GM23338 (cell line): ENCODE measurements around the gene RAB3GAP2. TPM values are rescaled to one million over a fixed set of nuclear protein-coding genes. Genes with fewer than 3 reads are reported as not detected.

Experiments
- ATAC-seq: fragments of 200-7000 bp; cut with Tn5 transposase; 3 replicates; pipeline ENCODE4 v1.9.1; 2020
- DNase-seq: peaks from one replicate; pipeline ENCODE4 v3.0.0-alpha.2; 2015; ENCODE audit warnings: low spot score
- H2AFZ ChIP-seq: fragments of 200-600 bp; sonication (generic); 2 replicates; pipeline ENCODE4 v1.8.0; 2016; ENCODE audit warnings: antibody characterized with exemption, mild to moderate bottlenecking, moderate library complexity
- H3F3A ChIP-seq: fragments of 200-600 bp; sonication (generic); replicated peaks from 2 replicates; pipeline ENCODE4 v1.8.0; 2017; ENCODE audit warnings: antibody characterized with exemption, mixed run types, low read depth
- H3K27ac ChIP-seq: fragments of 200-600 bp; sonication (generic); 2 replicates; pipeline ENCODE4 v1.6.1; 2016; ENCODE audit warnings: low read depth
- H3K27me3 ChIP-seq: fragments of 200-600 bp; sonication (generic); 2 replicates; pipeline ENCODE4 v1.8.0; 2016; ENCODE audit warnings: mild to moderate bottlenecking, mixed run types, moderate library complexity; ENCODE audit not compliant: insufficient read depth
- H3K36me3 ChIP-seq: fragments of 200-600 bp; sonication (generic); 2 replicates; pipeline ENCODE4 v1.8.0; 2016; ENCODE audit warnings: mild to moderate bottlenecking; ENCODE audit not compliant: insufficient read depth
- H3K4me1 ChIP-seq: fragments of 200-600 bp; sonication (generic); 2 replicates; pipeline ENCODE4 v1.8.0; 2016; ENCODE audit warnings: mild to moderate bottlenecking, moderate library complexity; ENCODE audit not compliant: insufficient read depth
- H3K4me2 ChIP-seq: fragments of 200-600 bp; sonication (generic); 2 replicates; pipeline ENCODE4 v1.7.1; 2017; ENCODE audit warnings: mixed run types
- H3K4me3 ChIP-seq: fragments of 200-600 bp; sonication (generic); 2 replicates; pipeline ENCODE4 v1.6.1; 2016; ENCODE audit warnings: mixed run types
- H3K79me2 ChIP-seq: fragments of 200-600 bp; sonication (generic); replicated peaks from 2 replicates; pipeline ENCODE4 v1.8.0; 2017; ENCODE audit warnings: mild to moderate bottlenecking; ENCODE audit not compliant: insufficient read depth
- H3K9me2 ChIP-seq: fragments of 200-600 bp; sonication (generic); 2 replicates; pipeline ENCODE4 v1.8.0; 2017; ENCODE audit not compliant: insufficient read depth
- H4K20me1 ChIP-seq: fragments of 200-600 bp; sonication (generic); replicated peaks from 2 replicates; pipeline ENCODE4 v1.8.0; 2017; ENCODE audit warnings: mild to moderate bottlenecking; ENCODE audit not compliant: insufficient read depth
- H3K27ac Mint-ChIP-seq: 2 replicates; pipeline ENCODE4 v1.8.0; 2020; ENCODE audit warnings: inconsistent platforms, mild to moderate bottlenecking, moderate library complexity, mixed read lengths
- H3K27me3 Mint-ChIP-seq: 3 replicates; pipeline ENCODE4 v1.8.0; 2022; ENCODE audit warnings: low read depth, mild to moderate bottlenecking, moderate library complexity, mixed read lengths, inconsistent platforms; ENCODE audit not compliant: insufficient read depth, poor library complexity
- H3K36me3 Mint-ChIP-seq: 3 replicates; pipeline ENCODE4 v1.8.0; 2021; ENCODE audit warnings: low read depth, mild to moderate bottlenecking, inconsistent platforms, moderate library complexity, mixed read lengths
- H3K4me1 Mint-ChIP-seq: 3 replicates; pipeline ENCODE4 v1.8.0; 2020; ENCODE audit warnings: mild to moderate bottlenecking, inconsistent platforms, mixed read lengths
- H3K4me3 Mint-ChIP-seq: 3 replicates; pipeline ENCODE4 v1.8.0; 2021; ENCODE audit warnings: moderate library complexity, mild to moderate bottlenecking, inconsistent platforms, mixed read lengths
- H3K9me3 Mint-ChIP-seq: 3 replicates; pipeline ENCODE4 v1.8.0; 2020; ENCODE audit warnings: moderate library complexity, mild to moderate bottlenecking, inconsistent platforms, mixed read lengths
- CREB1 ChIP-seq: fragments of 250-450 bp; sonication (Bioruptor Pico); IDR thresholded peaks from 2 replicates; pipeline ENCODE4 v1.5.0; 2020; ENCODE audit warnings: low read depth, mild to moderate bottlenecking, moderate library complexity
- CTCF ChIP-seq, 2 experiments: fragments of 200-600 bp in 1 of 2; sonication (generic) in 1 of 2; conservative IDR thresholded peaks; 2 replicates each; pipeline versions ENCODE4 v1.5.1 to v1.6.1; 2016 to 2017; ENCODE audit warnings: antibody characterized with exemption in 2 of 2, low read depth in 2 of 2, mild to moderate bottlenecking in 2 of 2, moderate library complexity in 1 of 2
- EZH2 ChIP-seq: fragments of 200-600 bp; sonication (generic); IDR thresholded peaks from one replicate; pipeline ENCODE4 v1.8.0; 2017; ENCODE audit warnings: antibody characterized with exemption, mild to moderate bottlenecking, low read depth; ENCODE audit not compliant: unreplicated experiment
- EZH2phosphoT487 ChIP-seq: fragments of 200-600 bp; sonication (generic); IDR thresholded peaks from one replicate; pipeline ENCODE4 v1.8.1; 2018; ENCODE audit warnings: antibody characterized with exemption; ENCODE audit not compliant: unreplicated experiment
- JUNB ChIP-seq: IDR thresholded peaks from one replicate; pipeline ENCODE4 v1.6.1; 2016; ENCODE audit warnings: antibody characterized with exemption; ENCODE audit not compliant: unreplicated experiment
- NANOG ChIP-seq: IDR thresholded peaks from 2 replicates; pipeline ENCODE4 v1.6.1; 2016; ENCODE audit warnings: antibody characterized with exemption, borderline replicate concordance
- POLR2AphosphoS5 ChIP-seq: IDR thresholded peaks from 2 replicates; pipeline ENCODE4 v1.6.1; 2016; ENCODE audit warnings: antibody characterized with exemption, low read depth
- REST ChIP-seq: IDR thresholded peaks from one replicate; pipeline ENCODE4 v1.6.1; 2018; ENCODE audit warnings: antibody characterized with exemption; ENCODE audit not compliant: unreplicated experiment
- STAT1 ChIP-seq: IDR thresholded peaks from one replicate; pipeline ENCODE4 v1.6.1; 2016; ENCODE audit warnings: antibody characterized with exemption; ENCODE audit not compliant: unreplicated experiment
- ZNF114 ChIP-seq: fragments of 250-450 bp; sonication (Bioruptor Pico); IDR thresholded peaks from 2 replicates; pipeline ENCODE4 v1.5.0; 2020; ENCODE audit warnings: mild to moderate bottlenecking, moderate library complexity
- ZNF331 ChIP-seq: fragments of 250-450 bp; sonication (Bioruptor Pico); IDR thresholded peaks from 2 replicates; pipeline ENCODE4 v1.5.0; 2020; ENCODE audit warnings: low read depth, mild to moderate bottlenecking, moderate library complexity
- ZNF462 ChIP-seq: fragments of 250-450 bp; sonication (Bioruptor Pico); IDR thresholded peaks from 2 replicates; pipeline ENCODE4 v1.5.0; 2020; ENCODE audit warnings: mild to moderate bottlenecking, moderate library complexity
- long read RNA-seq: library from polyadenylated mRNA; unstranded; transcript quantifications from one replicate; pipeline ENCODE4 v2.0.0, GENCODE V29; 2020; ENCODE audit not compliant: unreplicated experiment
- polyA plus RNA-seq: library from polyadenylated mRNA; unstranded; fragments of >200 nt; fragmentation: Nextera tagmentation; extraction: Ambion mirVana; gene quantifications from 2 replicates; pipeline ENCODE4 v1.2.1, GENCODE V29; 2016
- total RNA-seq: library from RNA; depleted of rRNA; stranded (reverse); fragments of >200 nt; shearing (Covaris generic); gene quantifications from 2 replicates; pipeline ENCODE4 v1.2.3, GENCODE V29; 2014; rRNA removed
- TF ChIP-seq, protein P1 (sequence below): IDR thresholded peaks from 2 replicates; pipeline ENCODE4 v1.6.1; 2016; ENCODE audit warnings: antibody characterized with exemption

Gene RAB3GAP2
- 41.6 and 44.6 TPM in 2 replicates for total RNA-seq
- polyA plus RNA-seq: 15.7 and 19.4 TPM in 2 replicates
- long read RNA-seq, partial matches to known transcripts: 2 of 10 reads
- long read RNA-seq, other reads (novel, unspliced or antisense): 8 of 10 reads

GRCh38 chr1:220272047-220272840, at the start of gene RAB3GAP2:
TSS of gene RAB3GAP2 (minus strand) at chr1:220272453. CDS start at chr1:220272337, 116 bp downstream.
- H3K4me1 ChIP-seq: peaks cover 51% of the 10 kb centered on the region
- H3K9me2 ChIP-seq: no peaks in the 10 kb centered on the region
- peak within 1 kb of the TSS; percentile 84 for H3K4me2 ChIP-seq
- no peaks in the 10 kb centered on the region for H3K9me3 Mint-ChIP-seq
- peak within 1 kb of the TSS; percentile 88; the same call in 1 of the 2 replicates for H2AFZ ChIP-seq
- DNase-seq (peak; percentile 96), ATAC-seq (peak; percentile 92)
- H3K36me3 ChIP-seq: peaks cover 8% of the 10 kb centered on the region; the same call in 1 of the 2 replicates
- peak within 1 kb of the TSS; percentile 91 for H3K4me3 ChIP-seq
- peaks cover 6% of the 10 kb centered on the region; the same call in 1 of the 2 replicates for H3F3A ChIP-seq
- H3K27ac ChIP-seq: peak within 1 kb of the TSS; percentile 96
- peak within 1 kb of the TSS; percentile 95 for H3K27ac Mint-ChIP-seq
- H4K20me1 ChIP-seq: peaks cover 14% of the 10 kb centered on the region
- no peak within 1 kb of the TSS; the same call in 2 of the 3 replicates for H3K4me3 Mint-ChIP-seq
- peaks cover 40% of the 10 kb centered on the region for H3K4me1 Mint-ChIP-seq
- no peaks in the 10 kb centered on the region for H3K27me3 ChIP-seq
- no peak for TF ChIP-seq ZNF114 (CRISPR knock-in tag)
- no peak for TF ChIP-seq CTCF (conservative IDR thresholded peaks at IDR 0.05; ENCODE audit: low read depth in 2 of 2)
- TF ChIP-seq STAT1: no peak
- no peak for TF ChIP-seq ZNF462 (CRISPR knock-in tag)
- TF ChIP-seq POLR2AphosphoS5: peak; percentile 87
- peak; percentile 64; the same call in 1 of the 2 replicates for TF ChIP-seq CREB1 (CRISPR knock-in tag)
- no peak for TF ChIP-seq JUNB
- TF ChIP-seq EZH2: no peak
- TF ChIP-seq NANOG: no peak
- no peak for TF ChIP-seq EZH2phosphoT487
- TF ChIP-seq, protein P1, sequence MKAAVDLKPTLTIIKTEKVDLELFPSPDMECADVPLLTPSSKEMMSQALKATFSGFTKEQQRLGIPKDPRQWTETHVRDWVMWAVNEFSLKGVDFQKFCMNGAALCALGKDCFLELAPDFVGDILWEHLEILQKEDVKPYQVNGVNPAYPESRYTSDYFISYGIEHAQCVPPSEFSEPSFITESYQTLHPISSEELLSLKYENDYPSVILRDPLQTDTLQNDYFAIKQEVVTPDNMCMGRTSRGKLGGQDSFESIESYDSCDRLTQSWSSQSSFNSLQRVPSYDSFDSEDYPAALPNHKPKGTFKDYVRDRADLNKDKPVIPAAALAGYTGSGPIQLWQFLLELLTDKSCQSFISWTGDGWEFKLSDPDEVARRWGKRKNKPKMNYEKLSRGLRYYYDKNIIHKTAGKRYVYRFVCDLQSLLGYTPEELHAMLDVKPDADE: peak; percentile 38; the same call in 1 of the 2 replicates
- no peak for TF ChIP-seq ZNF331 (CRISPR knock-in tag)
- TF ChIP-seq REST: no peak
- H3K36me3 Mint-ChIP-seq: peaks cover 16% of the 10 kb centered on the region
- H3K79me2 ChIP-seq: peaks cover 48% of the 10 kb centered on the region
- peaks cover 10% of the 10 kb centered on the region for H3K27me3 Mint-ChIP-seq
